ENCODE measurements around the gene AASDH.

AASDH gene

GRCh38 chr4:56314207-56314915 is 72.9 kb downstream of the AASDH start:
- no peak for DNase-seq

GRCh38 chr4:56313132-56313531 is 74.2 kb downstream of the AASDH start:
- DNase-seq, result no peak

GRCh38 chr4:56311299-56311975 is 75.9 kb downstream of the AASDH start:
- no peak for DNase-seq

- DNase-seq, result no peak
Measured at GRCh38 chr4:56310401-56311125, 76.7 kb downstream of the AASDH start.

GRCh38 chr4:56308384-56308783 is 78.9 kb downstream of the AASDH start:
- no peak for DNase-seq

- DNase-seq, result no peak
Measured at GRCh38 chr4:56307423-56307822, 79.9 kb downstream of the AASDH start.

- no peak for DNase-seq
Measured at GRCh38 chr4:56305390-56305789, 81.9 kb downstream of the AASDH start.

- no peak for DNase-seq
Measured at GRCh38 chr4:56303921-56304320, 83.4 kb downstream of the AASDH start.

- no peak for DNase-seq
Measured at GRCh38 chr4:56302760-56303159, 84.5 kb downstream of the AASDH start.

- no peak for DNase-seq
Measured at GRCh38 chr4:56301997-56302496, 85.2 kb downstream of the AASDH start.

- peak; percentile 75 for DNase-seq
Measured at GRCh38 chr4:56301181-56301996, 85.9 kb downstream of the AASDH start.

GRCh38 chr4:56298236-56298635 is 89.1 kb downstream of the AASDH start:
- DNase-seq, result no peak

- DNase-seq, result no peak
Measured at GRCh38 chr4:56297776-56298175, 89.5 kb downstream of the AASDH start.

GRCh38 chr4:56296526-56296925 is 90.8 kb downstream of the AASDH start:
- DNase-seq, result no peak

- DNase-seq, result no peak
Measured at GRCh38 chr4:56293121-56293520, 94.2 kb downstream of the AASDH start.

- no peak for DNase-seq
Measured at GRCh38 chr4:56289934-56290333, 97.4 kb downstream of the AASDH start.

- no peak for DNase-seq
Measured at GRCh38 chr4:56288663-56289062, 98.6 kb downstream of the AASDH start.
